Lower leg skin (tissue), 4 donors: ENCODE results near the gene HDLBP. TPM values are rescaled to one million over a fixed set of nuclear protein-coding genes. Genes with fewer than 3 reads are reported as not detected.

Experiments
- DNase-seq, 2 donors: peaks; one replicate each; pipeline ENCODE4 v3.0.0-alpha.2; 2019; ENCODE audit warnings: low spot score in 2 of 2
- H3K4me3 ChIP-seq: fragments of 200-600 bp; sonication (generic); 2 replicates; pipeline ENCODE4 v1.5.1; 2017; ENCODE audit warnings: mild to moderate bottlenecking, low read depth; ENCODE audit not compliant: poor library complexity, severe bottlenecking
- CTCF ChIP-seq, 3 donors: fragments of 450-650 bp; IDR thresholded peaks; one replicate each; pipeline ENCODE4 v1.5.1; 2016; ENCODE audit warnings: antibody characterized with exemption in 3 of 3, mild to moderate bottlenecking in 3 of 3, moderate library complexity in 2 of 3
- POLR2A ChIP-seq, 2 donors: fragments of 450-650 bp; IDR thresholded peaks; one replicate each; pipeline ENCODE4 v1.6.1; 2016 to 2017; ENCODE audit warnings: antibody characterized with exemption in 2 of 2, mild to moderate bottlenecking in 1 of 2, moderate library complexity in 1 of 2
- WGBS, 2 donors: methylation state at CpG; one replicate each; pipeline ENCODE4 v1.1.5; 2018; 5-methylcytosine and 5-hydroxymethylcytosine counted together
- intact Hi-C: fragments of 100-400 bp; cut with DNase I; formaldehyde crosslinking; loops from one replicate; pipeline ENCODE4 v1.15.0; 2023; ENCODE audit warnings: low total_unique reads
- total RNA-seq, 4 donors: library from RNA; depleted of rRNA; stranded (reverse); fragments of >200 nt; gene quantifications; one replicate each; pipeline ENCODE4 v1.1.0, GENCODE V29; 2016

The HDLBP gene
- total RNA-seq, 4 donors from 2014 or later: 241 to 393 (median 294) TPM

GRCh38 chr2:241201445-241202267, 113.8 kb downstream of the HDLBP start:
- H3K4me3 ChIP-seq: no peak overlapping the region
- 79 to 87% methylated on average over 9 to 19 of the region's 24 CpGs for WGBS, 2 donors
- no peak for DNase-seq
- TF ChIP-seq CTCF (IDR thresholded peaks at IDR 0.05): no peak
- no peak for TF ChIP-seq POLR2A (IDR thresholded peaks at IDR 0.05)
- intact Hi-C loops: no loop called here

GRCh38 chr2:241200822-241201395, 114.6 kb downstream of the HDLBP start:
- TF ChIP-seq CTCF (IDR thresholded peaks at IDR 0.05) (no peak), POLR2A (IDR thresholded peaks at IDR 0.05) (no peak)
- intact Hi-C loops: no loop called here
- H3K4me3 ChIP-seq: no peak overlapping the region
- WGBS, 2 donors: 78 to 83% methylated on average over 16 to 21 of the region's 21 CpGs
- no peak for DNase-seq

GRCh38 chr2:241199897-241200821, 115.3 kb downstream of the HDLBP start:
- TF ChIP-seq CTCF (IDR thresholded peaks at IDR 0.05) (no peak), POLR2A (IDR thresholded peaks at IDR 0.05) (no peak)
- intact Hi-C loops: no loop called here
- no peak for DNase-seq
- H3K4me3 ChIP-seq: no peak overlapping the region
- 83 to 84% methylated on average over 42 of the region's 42 CpGs for WGBS, 2 donors

- TF ChIP-seq POLR2A (IDR thresholded peaks at IDR 0.05) (no peak), CTCF (IDR thresholded peaks at IDR 0.05) (no peak)
- H3K4me3 ChIP-seq: no peak overlapping the region
- DNase-seq: no peak
- intact Hi-C loops: no loop called here
- WGBS, 2 donors: 80 to 91% methylated on average over 4 to 13 of the region's 16 CpGs
These were observed 116.2 kb downstream of the HDLBP start for GRCh38 chr2:241199286-241199685.

GRCh38 chr2:241198381-241199279, 116.8 kb downstream of the HDLBP start:
- 62 to 64% methylated on average over 25 to 27 of the region's 27 CpGs for WGBS, 2 donors
- no peak overlapping the region for H3K4me3 ChIP-seq
- no peak for DNase-seq
- intact Hi-C loops: no loop called here
- TF ChIP-seq CTCF (IDR thresholded peaks at IDR 0.05): no peak
- TF ChIP-seq POLR2A (IDR thresholded peaks at IDR 0.05): no peak
